Neural progenitor cell (in vitro differentiated cells): ENCODE data around the gene ERBB4. TPM values are rescaled to one million over a fixed set of nuclear protein-coding genes. Genes with fewer than 3 reads are reported as not detected.

ENCODE experiments used
- DNase-seq: peaks from one replicate; pipeline ENCODE4 v3.0.0-alpha.2; 2016; ENCODE audit warnings: low spot score
- H2AFZ ChIP-seq: fragments of 200-600 bp; sonication (generic); replicated peaks from 2 replicates; pipeline ENCODE4 v1.6.1; 2016; ENCODE audit warnings: antibody characterized with exemption
- H3F3A ChIP-seq: fragments of 200-600 bp; sonication (generic); 2 replicates; pipeline ENCODE4 v1.6.1; 2016; ENCODE audit warnings: antibody characterized with exemption, low read depth
- H3K27ac ChIP-seq: fragments of 200-600 bp; sonication (generic); 2 replicates; pipeline ENCODE4 v1.5.1; 2016; ENCODE audit warnings: mild to moderate bottlenecking
- H3K27me3 ChIP-seq: fragments of 200-600 bp; sonication (generic); 2 replicates; pipeline ENCODE4 v1.6.1; 2016; ENCODE audit warnings: mild to moderate bottlenecking, moderate library complexity
- H3K36me3 ChIP-seq: fragments of 200-600 bp; sonication (generic); 2 replicates; pipeline ENCODE4 v1.5.1; 2016
- H3K4me1 ChIP-seq: fragments of 200-600 bp; sonication (generic); 2 replicates; pipeline ENCODE4 v1.6.1; 2016; ENCODE audit warnings: mixed run types
- H3K4me2 ChIP-seq: fragments of 200-600 bp; sonication (generic); 2 replicates; pipeline ENCODE4 v1.6.1; 2016
- H3K4me3 ChIP-seq: fragments of 200-600 bp; sonication (generic); 2 replicates; pipeline ENCODE4 v1.5.1; 2016
- H3K79me2 ChIP-seq: fragments of 200-600 bp; sonication (generic); 2 replicates; pipeline ENCODE4 v1.6.1; 2016; ENCODE audit warnings: low read depth
- H3K9ac ChIP-seq: fragments of 200-600 bp; sonication (generic); 2 replicates; pipeline ENCODE4 v1.6.1; 2016
- H3K9me3 ChIP-seq: fragments of 200-600 bp; sonication (generic); 2 replicates; pipeline ENCODE4 v1.5.1; 2016; ENCODE audit warnings: low read depth
- H4K20me1 ChIP-seq: fragments of 200-600 bp; sonication (generic); 2 replicates; pipeline ENCODE4 v1.6.1; 2016; ENCODE audit warnings: low read depth
- H3K27ac Mint-ChIP-seq: 3 replicates; pipeline ENCODE4 v1.8.0; 2021; ENCODE audit warnings: mixed read lengths
- H3K27me3 Mint-ChIP-seq: 2 replicates; pipeline ENCODE4 v1.8.0; 2022; ENCODE audit warnings: low read depth, mild to moderate bottlenecking, inconsistent platforms, moderate library complexity, mixed read lengths; ENCODE audit not compliant: insufficient read depth
- H3K36me3 Mint-ChIP-seq: 3 replicates; pipeline ENCODE4 v1.8.0; 2021; ENCODE audit warnings: mixed read lengths
- H3K4me1 Mint-ChIP-seq: 3 replicates; pipeline ENCODE4 v1.8.0; 2021; ENCODE audit warnings: mixed read lengths
- H3K4me3 Mint-ChIP-seq: 3 replicates; pipeline ENCODE4 v1.8.0; 2021; ENCODE audit warnings: mild to moderate bottlenecking, moderate library complexity, mixed read lengths
- H3K9me3 Mint-ChIP-seq: 3 replicates; pipeline ENCODE4 v1.8.0; 2020; ENCODE audit warnings: mixed read lengths
- CTCF ChIP-seq: fragments of 200-600 bp; sonication (generic); IDR thresholded peaks from 2 replicates; pipeline ENCODE4 v1.5.1; 2017; ENCODE audit warnings: antibody characterized with exemption, mild to moderate bottlenecking
- EZH2 ChIP-seq: fragments of 200-600 bp; sonication (generic); IDR thresholded peaks from 2 replicates; pipeline ENCODE4 v1.6.1; 2017; ENCODE audit warnings: antibody characterized with exemption, mild to moderate bottlenecking, moderate library complexity
- EZH2phosphoT487 ChIP-seq: fragments of 200-600 bp; sonication (generic); IDR thresholded peaks from 2 replicates; pipeline ENCODE4 v1.6.1; 2017; ENCODE audit warnings: antibody characterized with exemption
- total RNA-seq: library from RNA; depleted of rRNA; stranded (reverse); fragments of >200 nt; gene quantifications from 2 replicates; pipeline ENCODE4 v1.2.3, GENCODE V29; 2015; ENCODE audit warnings: low replicate concordance

ERBB4 gene
- total RNA-seq, 1 donor from 2014 or later: 1.5 TPM

- H3K36me3 ChIP-seq: no peaks in the 10 kb centered on the region
- peaks cover 16% of the 10 kb centered on the region for H3K4me1 Mint-ChIP-seq
- no peak overlapping the region for H3K27ac ChIP-seq
- no peaks in the 10 kb centered on the region for H3K27me3 ChIP-seq
- no peak overlapping the region for H3K9ac ChIP-seq
- H3F3A ChIP-seq: no peaks in the 10 kb centered on the region
- no peaks in the 10 kb centered on the region for H3K4me1 ChIP-seq
- H3K27ac Mint-ChIP-seq: no peak overlapping the region
- no peaks in the 10 kb centered on the region for H3K9me3 Mint-ChIP-seq
- no peaks in the 10 kb centered on the region for H3K9me3 ChIP-seq
- no peaks in the 10 kb centered on the region for H3K79me2 ChIP-seq
- H4K20me1 ChIP-seq: no peaks in the 10 kb centered on the region
- H3K4me3 ChIP-seq: no peak overlapping the region
- H2AFZ ChIP-seq: no peak overlapping the region
- H3K27me3 Mint-ChIP-seq: no peaks in the 10 kb centered on the region
- H3K36me3 Mint-ChIP-seq: no peaks in the 10 kb centered on the region
- no peak overlapping the region for H3K4me3 Mint-ChIP-seq
- DNase-seq: no peak
- no peak overlapping the region for H3K4me2 ChIP-seq
- no peak for TF ChIP-seq EZH2
- TF ChIP-seq EZH2phosphoT487: no peak
- TF ChIP-seq CTCF: no peak
Measured at GRCh38 chr2:212276813-212277212, 261.8 kb downstream of the ERBB4 start.

- Histone ChIP-seq H4K20me1 (no peaks in the 10 kb centered on the region), H3K4me2 (no peak overlapping the region), H3K4me3 (no peak overlapping the region), H3F3A (no peaks in the 10 kb centered on the region), H3K36me3 (no peaks in the 10 kb centered on the region), H3K79me2 (no peaks in the 10 kb centered on the region), H3K27ac (no peak overlapping the region), H3K27me3 (no peaks in the 10 kb centered on the region), H3K9ac (no peak overlapping the region), H3K4me1 (no peaks in the 10 kb centered on the region), H2AFZ (no peak overlapping the region), H3K9me3 (no peaks in the 10 kb centered on the region)
- H3K36me3 Mint-ChIP-seq: no peaks in the 10 kb centered on the region
- TF ChIP-seq EZH2: no peak
- no peak for TF ChIP-seq CTCF
- TF ChIP-seq EZH2phosphoT487: no peak
- H3K4me1 Mint-ChIP-seq: peaks cover 26% of the 10 kb centered on the region
- H3K27ac Mint-ChIP-seq: no peak overlapping the region
- DNase-seq: no peak
- no peak overlapping the region for H3K4me3 Mint-ChIP-seq
- no peaks in the 10 kb centered on the region for H3K27me3 Mint-ChIP-seq
- H3K9me3 Mint-ChIP-seq: no peaks in the 10 kb centered on the region
Measured at GRCh38 chr2:212274215-212274614, 264.4 kb downstream of the ERBB4 start.

GRCh38 chr2:212271583-212271982, 267.0 kb downstream of the ERBB4 start:
- no peaks in the 10 kb centered on the region for H3K79me2 ChIP-seq
- Mint-ChIP-seq H3K9me3 (no peaks in the 10 kb centered on the region), H3K4me3 (no peak overlapping the region), H3K27ac (no peak overlapping the region), H3K36me3 (no peaks in the 10 kb centered on the region), H3K4me1 (peaks cover 34% of the 10 kb centered on the region), H3K27me3 (no peaks in the 10 kb centered on the region)
- H3K9ac ChIP-seq: no peak overlapping the region
- TF ChIP-seq EZH2phosphoT487 (no peak), CTCF (no peak), EZH2 (no peak)
- H3K36me3 ChIP-seq: no peaks in the 10 kb centered on the region
- no peak overlapping the region for H3K4me2 ChIP-seq
- no peaks in the 10 kb centered on the region for H3K9me3 ChIP-seq
- H4K20me1 ChIP-seq: no peaks in the 10 kb centered on the region
- H3K27me3 ChIP-seq: no peaks in the 10 kb centered on the region
- no peak overlapping the region for H3K27ac ChIP-seq
- no peak for DNase-seq
- no peak overlapping the region for H2AFZ ChIP-seq
- peaks cover 2% of the 10 kb centered on the region for H3K4me1 ChIP-seq
- no peaks in the 10 kb centered on the region for H3F3A ChIP-seq
- H3K4me3 ChIP-seq: no peak overlapping the region

GRCh38 chr2:212269005-212269404, 269.6 kb downstream of the ERBB4 start:
- peaks cover 6% of the 10 kb centered on the region for H3F3A ChIP-seq
- DNase-seq: no peak
- no peak overlapping the region for H3K27ac ChIP-seq
- no peaks in the 10 kb centered on the region for H3K36me3 ChIP-seq
- no peak overlapping the region for H3K4me3 ChIP-seq
- no peak overlapping the region for H3K4me2 ChIP-seq
- no peaks in the 10 kb centered on the region for H3K9me3 ChIP-seq
- no peak overlapping the region for H2AFZ ChIP-seq
- H3K36me3 Mint-ChIP-seq: no peaks in the 10 kb centered on the region
- H3K9me3 Mint-ChIP-seq: no peaks in the 10 kb centered on the region
- no peak overlapping the region for H3K4me3 Mint-ChIP-seq
- no peaks in the 10 kb centered on the region for H3K27me3 Mint-ChIP-seq
- H3K9ac ChIP-seq: no peak overlapping the region
- peaks cover 47% of the 10 kb centered on the region for H3K4me1 Mint-ChIP-seq
- peaks cover 14% of the 10 kb centered on the region for H3K4me1 ChIP-seq
- no peaks in the 10 kb centered on the region for H3K79me2 ChIP-seq
- H3K27ac Mint-ChIP-seq: no peak overlapping the region
- TF ChIP-seq EZH2 (no peak), EZH2phosphoT487 (no peak), CTCF (no peak)
- H3K27me3 ChIP-seq: no peaks in the 10 kb centered on the region
- no peaks in the 10 kb centered on the region for H4K20me1 ChIP-seq
